GM19025 (cell line): ENCODE data around the gene CRLF3.
"Not testable (repeated sequence)": the region's sequence is repeated elsewhere in the genome, so short reads cannot be mapped to it uniquely, and the experiment has no call there.

Experiments used
- ATAC-seq: cut with Tn5 transposase; IDR thresholded peaks from one replicate; pipeline ENCODE4 v1.9.1; 2021; ENCODE audit warnings: mild to moderate bottlenecking, low read depth, moderate library complexity; ENCODE audit not compliant: unreplicated experiment

Gene CRLF3

DNA sequence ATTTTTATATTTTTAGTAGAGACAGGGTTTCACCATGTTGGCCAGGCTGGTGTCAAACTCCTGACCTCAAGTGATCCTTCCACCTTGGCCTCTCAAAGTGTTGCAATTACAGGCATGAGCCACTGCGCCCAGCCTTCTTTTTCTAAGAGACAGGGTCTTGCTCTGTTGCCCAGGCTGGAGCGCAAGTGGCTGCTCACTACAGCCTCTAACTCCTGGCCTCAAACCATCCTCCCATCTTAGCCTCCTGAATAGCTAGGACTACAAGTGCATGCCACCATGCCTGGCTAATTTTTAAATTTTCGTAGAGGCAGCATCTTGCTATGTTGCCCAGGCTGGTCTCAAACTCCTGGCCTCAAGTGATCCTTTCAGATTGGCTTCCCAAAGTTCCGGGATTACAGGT, 76.9 kb downstream of the CRLF3 start:
- ATAC-seq: not testable (repeated sequence)

DNA sequence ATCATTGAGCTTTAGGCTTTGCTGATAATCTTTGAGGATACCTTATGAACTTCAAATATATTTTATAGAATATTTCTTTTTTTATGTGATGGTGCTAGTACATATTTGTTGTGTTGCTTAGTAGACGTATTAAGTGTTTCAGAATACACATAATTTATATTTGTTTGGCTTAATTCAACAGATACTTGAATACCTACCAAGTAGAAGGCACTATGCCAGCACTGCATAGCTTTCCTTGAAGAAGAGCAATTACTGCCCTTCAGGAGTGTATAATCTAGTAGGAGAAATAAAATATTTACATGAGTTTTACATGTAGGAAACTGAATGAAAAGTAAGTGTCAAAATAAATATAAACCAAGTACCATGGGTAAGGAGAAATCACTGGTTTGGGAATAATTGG, 81.8 kb downstream of the CRLF3 start:
- ATAC-seq: not testable (repeated sequence)

DNA sequence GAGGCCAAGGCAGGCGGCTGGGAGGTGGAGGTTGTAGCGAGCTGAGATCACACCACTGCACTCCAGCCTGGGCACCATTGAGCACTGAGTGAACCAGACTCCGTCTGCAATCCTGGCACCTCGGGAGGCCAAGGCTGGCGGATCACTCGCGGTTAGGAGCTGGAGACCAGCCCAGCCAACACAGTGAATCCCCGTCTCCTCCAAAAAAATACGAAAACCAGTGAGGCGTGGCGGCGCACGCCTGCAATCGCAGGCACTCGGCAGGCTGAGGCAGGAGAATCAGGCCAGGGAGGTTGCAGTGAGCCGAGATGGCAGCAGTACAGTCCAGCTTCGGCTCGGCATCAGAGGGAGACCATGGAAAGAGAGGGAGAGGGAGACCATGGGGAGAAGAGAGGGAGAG, 88.1 kb downstream of the CRLF3 start:
- not testable (repeated sequence) for ATAC-seq

DNA sequence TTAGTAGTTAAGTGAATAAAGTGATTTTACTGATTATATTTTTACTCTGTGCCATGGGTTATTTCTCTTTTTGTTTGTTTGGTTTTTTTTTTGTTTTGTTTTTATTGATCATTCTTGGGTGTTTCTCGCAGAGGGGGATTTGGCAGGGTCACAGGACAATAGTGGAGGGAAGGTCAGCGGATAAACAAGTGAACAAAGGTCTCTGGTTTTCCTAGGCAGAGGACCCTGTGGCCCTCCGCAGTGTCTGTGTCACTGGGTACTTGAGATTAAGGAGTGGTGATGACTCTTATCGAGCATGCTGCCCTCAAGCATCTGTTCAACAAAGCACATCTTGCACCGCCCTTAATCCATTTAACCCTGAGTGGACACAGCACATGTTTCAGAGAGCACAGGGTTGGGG, 88.8 kb downstream of the CRLF3 start:
- not testable (repeated sequence) for ATAC-seq

DNA sequence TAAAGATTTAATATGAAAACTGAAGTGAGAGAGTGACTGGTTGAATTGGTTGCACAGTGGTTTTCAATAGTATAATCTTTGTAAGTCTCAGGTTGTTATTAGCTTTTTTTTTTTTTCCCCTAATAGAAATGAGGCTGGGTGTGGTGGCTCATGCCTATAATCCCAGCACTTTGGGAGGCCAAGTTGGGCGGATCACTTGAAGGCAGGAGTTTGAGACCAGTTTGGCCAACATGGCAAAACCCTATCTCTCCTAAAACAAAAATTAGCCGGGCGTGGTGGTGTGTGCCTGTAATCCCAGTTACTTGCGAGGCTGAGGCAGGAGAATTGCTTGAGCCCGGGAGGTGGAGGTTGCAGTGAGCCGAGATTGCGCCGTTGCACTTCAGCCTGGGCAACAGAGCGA, 89.3 kb downstream of the CRLF3 start:
- ATAC-seq: not testable (repeated sequence)

DNA sequence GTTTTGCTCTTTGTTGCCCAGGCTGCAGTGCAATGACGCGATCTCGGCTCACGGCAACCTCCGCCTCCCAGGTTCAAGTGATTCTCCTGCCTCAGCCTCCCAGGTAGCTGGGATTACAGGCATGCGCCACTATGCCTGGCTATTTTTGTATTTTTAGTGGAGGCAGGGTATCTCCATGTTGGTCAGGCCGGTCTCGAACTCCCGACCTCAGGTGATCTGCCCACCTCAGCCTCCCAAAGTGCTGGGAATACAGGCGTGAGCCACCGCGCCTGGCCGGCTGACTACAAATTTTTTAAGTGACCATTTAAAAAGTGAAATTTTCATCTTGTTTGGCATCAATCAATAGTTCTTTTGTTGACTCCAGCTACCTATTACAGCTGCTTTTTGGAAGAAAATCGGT, 90.3 kb downstream of the CRLF3 start:
- not testable (repeated sequence) for ATAC-seq
